GM03348 (cell line): Measurements from ENCODE around the gene TTC6.

ENCODE experiments used
- DNase-seq: peaks from one replicate; pipeline ENCODE4 v3.0.0; 2012; ENCODE audit warnings: low spot score

The TTC6 gene

DNA sequence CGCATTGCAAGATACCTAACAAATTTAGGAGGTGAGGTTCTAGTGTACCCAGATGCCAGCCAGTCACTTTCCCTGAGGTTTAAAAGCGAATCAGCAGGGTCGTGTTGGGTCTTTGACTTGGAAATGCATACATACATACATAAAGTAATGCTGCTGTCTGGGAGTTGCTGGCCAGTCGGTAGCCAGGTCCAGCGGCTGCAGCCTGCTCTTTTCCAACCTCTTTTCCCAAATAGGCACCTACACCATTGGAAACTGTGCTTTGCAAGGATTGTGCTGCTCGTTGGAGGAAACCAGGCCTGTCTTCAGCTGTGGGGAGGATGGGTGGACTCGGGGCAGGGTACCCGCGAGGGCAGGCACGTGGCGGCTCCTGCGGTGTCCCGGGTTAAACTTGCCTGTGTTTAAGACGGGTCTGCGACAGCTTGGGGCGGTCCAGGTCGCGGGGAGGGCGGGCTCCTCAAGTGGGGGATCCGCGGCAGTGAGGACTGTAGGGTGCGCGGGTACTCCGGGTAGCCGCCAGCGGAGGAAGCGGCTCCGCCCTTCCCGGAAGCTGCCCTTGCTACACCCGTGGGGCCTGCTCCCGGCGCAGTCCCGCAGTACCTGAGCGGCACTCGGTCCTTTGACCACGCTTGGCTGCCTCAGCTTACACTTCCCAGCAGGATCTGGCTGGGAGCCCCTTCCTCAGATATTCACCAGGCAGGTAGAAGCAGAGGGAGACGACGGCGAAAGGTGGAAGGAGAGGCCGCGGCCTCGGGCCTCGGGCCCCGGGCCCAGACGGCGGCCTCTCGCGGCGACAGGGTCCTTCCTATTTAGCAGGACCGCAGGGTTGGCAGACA is 2.7 kb downstream of the TTC6 start:
- DNase-seq = no peak

DNA sequence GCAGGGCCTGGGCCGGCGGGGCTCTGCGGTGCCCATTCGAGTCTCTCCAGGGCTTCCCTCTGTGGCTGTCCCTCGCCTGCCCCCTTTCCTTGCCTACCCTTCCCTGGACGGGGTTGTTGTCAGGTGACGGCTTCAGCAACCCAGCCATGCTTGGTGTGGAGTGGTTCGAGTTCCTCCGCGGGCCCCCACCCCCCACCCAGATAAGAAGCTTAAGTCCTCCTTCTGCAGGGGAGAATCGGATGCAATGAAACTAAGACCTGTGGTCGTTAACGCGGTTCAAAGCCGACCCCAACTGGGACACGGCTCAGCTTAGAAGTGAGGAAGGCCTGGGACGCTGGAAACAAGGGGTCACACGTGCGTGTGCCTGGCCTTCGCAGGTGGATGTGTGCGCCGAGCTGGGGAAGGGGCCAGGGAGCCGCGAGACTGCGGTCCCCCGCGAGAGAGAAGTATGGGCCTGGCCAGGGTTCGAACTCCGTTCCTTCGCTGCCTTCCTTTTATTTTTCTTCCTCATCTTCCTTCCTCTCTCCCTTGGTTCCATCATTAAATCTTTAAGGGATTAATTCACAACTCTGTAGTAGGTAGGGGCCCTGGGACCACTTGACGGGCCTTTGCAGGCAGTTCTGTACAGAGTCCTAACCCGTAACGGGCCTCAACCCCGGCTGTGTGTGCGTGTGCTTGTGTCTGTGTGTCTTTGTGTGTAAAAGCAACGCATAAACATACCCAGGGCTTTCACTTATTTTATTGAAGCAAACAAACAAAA is 3.5 kb downstream of the TTC6 start:
- no peak for DNase-seq

DNA sequence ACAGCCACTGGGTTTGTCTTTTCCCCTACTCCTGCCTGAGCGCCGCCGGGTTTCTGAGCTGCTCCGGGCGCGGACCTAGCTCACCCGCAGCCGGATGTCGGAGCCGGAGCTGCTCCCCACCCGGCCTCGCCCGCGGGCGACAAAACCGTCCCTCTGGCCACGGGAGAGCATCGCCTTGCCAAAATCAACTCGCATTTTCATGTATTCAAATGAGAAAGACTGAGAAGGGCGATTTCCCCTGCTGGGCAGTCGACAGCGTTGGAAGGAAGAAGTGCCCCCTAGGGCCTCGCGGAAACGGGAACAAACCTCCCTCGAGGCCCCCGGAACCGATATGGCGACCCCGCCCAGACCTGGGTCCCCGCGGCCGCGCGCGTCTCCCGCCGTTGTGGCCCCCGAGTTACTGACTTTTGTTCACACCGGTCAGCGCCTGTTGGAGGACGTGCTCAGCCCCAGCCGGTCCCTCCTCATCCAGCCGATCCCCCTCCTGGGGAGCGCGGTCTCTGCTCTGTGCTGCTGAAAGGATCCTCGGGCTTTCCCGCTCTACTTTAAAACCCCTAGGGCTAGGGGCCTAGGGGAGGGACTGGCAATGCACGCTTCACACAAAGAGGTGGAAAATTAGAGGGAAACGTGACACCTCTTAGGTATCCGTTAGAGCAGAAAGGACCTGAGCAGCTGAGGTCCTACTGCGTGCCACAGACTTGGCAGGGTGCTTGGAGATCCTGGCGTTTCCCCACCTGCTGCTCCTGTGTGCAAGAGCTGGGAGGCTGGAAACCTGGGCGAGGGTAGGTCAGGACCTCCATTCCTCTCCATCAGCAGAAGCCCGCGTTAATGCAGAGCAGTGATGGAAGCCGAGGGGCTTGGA is 4.3 kb downstream of the TTC6 start:
- DNase-seq = no peak

DNA sequence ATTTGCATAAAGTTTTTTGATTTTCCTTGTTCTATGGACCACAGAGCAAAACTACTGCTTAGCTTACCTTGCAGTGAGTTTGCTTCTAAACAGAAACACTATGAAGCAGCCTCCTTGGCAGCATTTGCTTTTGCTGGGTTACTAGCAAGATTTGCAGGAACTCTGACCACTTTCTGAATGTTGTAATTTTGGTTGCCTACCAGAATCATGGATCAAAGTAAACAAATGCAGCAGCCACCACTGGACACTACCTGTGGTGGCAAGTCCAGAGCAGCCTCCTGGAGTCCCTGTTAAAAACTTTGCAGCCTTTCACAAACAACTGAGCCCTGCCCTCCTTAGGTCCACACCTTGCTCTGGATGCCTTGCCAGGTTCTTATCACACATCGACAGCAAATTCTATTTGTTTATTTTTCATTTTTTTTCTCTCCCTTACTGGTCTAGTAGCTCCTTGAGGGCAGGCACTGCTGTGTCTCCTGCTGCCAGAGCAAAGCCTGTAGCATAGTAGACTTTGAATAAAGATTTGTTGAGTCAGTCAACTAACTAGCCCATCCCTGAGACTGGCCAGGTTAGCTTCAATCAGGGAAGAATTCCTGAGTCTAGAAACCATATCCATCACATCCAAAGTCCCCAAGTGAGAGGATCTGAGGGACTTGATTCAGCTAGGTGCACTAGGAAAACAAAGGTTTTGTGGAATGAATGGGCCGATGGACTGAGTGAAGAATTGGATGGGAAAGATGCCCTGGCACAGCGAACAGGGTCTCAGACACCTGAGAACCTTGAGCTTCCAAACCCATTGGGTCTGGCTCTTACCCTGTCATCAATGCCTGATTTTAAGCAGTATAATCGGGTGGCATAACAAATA is 5.7 kb downstream of the TTC6 start:
- no peak for DNase-seq

GRCh38 chr14:37601865-37602264 is 6.4 kb downstream of the TTC6 start:
- DNase-seq = no peak

DNA sequence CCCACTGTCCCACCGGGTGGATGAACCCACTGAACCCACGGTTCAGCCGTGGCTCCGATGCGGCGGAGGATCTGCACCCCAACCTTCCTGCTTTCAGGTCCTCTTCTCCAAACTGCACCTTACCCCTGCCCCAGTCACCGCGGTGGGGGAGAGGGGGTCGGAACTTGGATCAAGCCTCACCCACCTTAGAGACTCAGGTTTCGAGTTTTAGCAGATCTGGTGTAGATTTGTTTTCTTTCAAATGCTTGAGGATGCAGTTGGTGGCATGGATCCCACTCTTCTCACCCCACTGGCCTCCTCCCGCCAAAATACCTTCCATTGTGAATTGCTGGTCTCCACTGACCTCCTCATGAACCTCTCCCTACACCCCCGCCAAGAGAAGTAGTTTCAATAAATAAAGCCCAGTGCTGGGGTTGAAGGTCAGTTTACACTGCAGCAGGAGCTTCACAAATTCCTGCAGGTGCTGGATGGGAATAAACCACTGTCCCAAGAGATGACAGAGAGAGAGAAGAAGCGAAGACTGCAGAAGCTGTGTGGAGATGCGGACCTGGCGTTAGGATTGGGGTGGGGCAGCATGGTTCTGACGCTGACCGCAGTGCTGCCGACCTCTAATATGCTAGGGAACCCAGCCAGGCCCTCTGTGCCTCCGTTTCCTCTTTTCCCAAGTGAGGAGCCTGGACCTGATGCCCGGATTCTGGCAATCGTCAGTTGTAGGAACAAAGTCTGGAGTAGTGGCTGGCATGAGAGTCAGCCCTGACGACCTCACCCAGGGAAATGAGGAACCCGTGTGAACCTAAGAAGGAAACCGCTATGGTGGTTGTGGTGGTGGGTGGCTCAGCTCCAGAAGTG is 7.4 kb downstream of the TTC6 start:
- DNase-seq = no peak

DNA sequence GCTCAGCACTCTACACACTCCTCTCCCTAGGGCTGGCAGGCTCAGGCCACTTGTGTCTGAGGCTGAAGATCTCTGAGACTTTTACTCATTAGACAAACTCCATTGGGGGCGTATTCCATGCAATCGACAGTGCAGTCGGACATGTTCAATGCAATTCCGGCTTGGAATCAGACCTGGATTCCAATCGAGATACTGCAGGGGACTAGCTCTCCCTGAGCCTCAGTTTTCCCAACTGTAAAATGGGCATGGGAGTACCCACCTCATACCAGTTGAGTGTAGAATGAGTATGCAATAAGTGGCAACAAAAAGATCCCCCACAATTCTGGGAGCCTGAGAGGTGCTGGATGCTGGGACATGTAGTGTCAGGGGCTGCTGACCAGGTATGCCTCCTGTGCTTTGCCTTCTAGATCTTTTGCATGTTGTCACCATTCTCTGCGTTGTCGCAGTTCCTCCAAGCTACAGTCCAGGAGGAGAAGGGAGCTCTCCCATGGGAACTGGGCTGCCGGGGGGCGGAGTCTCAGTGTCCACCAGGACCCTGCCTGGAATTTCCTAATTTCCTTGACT is 8.3 kb downstream of the TTC6 start:
- no peak for DNase-seq

- no peak for DNase-seq
Observed at GRCh38 chr14:37606678-37607077, 11.2 kb downstream of the TTC6 start.

- no peak for DNase-seq
Observed at GRCh38 chr14:37608649-37609048, 13.2 kb downstream of the TTC6 start.

DNA sequence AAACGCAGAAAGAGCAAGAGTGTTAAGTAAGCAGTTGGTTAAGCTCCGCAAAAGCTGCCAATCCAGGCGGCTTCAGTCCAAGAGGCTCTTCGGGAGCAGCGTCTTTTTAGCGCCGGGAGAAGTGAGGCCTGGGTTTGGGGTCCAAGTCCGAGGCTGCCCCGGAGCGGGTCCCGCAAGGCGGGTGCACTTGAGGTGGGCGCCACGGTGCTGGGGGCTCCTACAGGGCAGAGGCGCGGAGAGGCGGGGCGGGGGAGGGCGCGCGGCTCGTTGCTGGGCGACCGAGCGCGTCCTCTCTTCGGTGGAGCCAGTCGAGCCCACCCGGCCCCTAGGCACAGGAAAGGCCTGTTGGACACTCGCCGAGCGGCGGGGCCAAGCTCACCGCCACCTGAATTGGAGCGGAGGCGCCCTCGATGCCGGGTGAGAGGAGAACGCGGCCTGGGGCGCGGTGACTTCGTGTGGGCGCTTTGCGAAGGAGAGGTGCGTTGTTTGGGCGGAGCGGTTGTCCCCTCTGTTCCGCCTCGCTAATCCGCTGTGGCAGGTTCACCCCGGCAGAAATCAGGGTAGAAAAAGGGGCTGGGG is 15.6 kb downstream of the TTC6 start:
- no peak for DNase-seq

DNA sequence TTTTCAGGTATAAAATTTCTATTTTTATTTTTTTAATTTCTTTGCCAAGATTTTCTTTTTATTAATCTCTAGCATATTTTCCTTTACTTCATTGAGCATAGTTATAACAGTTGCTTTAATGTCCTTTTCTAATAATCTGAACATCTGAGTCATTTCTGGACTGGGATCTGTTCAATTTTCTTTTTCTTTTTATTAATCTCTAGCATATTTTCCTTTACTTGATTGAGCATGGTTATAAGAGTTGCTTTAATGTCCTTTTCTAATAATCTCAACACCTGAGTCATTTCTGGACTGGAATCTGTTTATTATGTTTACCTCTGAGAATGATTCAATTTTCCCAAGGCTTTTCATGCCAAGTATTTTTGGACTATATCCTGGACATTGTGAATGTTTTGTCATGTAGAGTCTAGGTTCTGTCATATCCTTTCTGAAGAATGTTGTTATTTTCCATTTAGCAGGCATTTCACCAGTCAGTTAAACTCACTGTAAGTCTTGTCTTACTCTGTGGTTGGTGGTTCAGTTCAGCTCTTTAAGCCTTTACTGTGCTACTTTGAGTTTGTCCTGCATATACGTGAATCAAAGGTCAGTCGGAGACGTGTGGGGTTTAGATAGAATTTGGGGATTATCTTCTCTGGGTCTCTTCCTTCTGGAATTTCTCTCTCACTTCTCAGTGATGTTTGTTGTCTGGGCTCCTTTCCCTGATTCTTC is 20.3 kb downstream of the TTC6 start:
- no peak for DNase-seq

- DNase-seq = no peak
Observed at GRCh38 chr14:37616853-37617252, 21.4 kb downstream of the TTC6 start.

DNA sequence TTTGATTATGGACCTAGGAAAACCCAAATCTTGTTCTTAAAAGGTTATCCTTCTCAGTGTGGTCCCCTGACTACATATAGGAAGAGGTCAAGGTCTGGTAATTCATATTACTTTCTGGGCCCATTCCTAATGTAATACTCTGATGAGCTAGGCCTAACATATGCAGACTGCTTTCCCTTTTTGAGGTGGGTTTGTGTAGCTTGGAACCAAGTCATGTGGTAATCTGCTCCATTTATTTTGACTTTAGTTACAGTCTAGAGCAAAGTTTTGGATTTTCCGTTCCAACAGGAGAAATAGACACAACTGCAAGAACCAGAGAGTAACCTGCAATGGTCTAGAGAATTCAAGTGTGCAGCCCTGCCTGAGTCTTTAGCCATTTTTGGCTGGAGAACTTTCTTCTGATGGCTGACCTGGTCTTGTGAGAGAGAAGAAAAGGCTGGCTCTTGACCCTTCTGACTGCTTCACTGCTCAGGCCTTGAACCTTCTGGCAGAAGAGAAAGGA is 22.5 kb downstream of the TTC6 start:
- DNase-seq = no peak

GRCh38 chr14:37618498-37619028 is 23.1 kb downstream of the TTC6 start:
- no peak for DNase-seq

- no peak for DNase-seq
Observed at GRCh38 chr14:37620856-37621255, 25.4 kb downstream of the TTC6 start.

- DNase-seq = peak; percentile 58
Observed at GRCh38 chr14:37622231-37622923, 26.9 kb downstream of the TTC6 start.

GRCh38 chr14:37623426-37623951 is 28.1 kb downstream of the TTC6 start:
- peak; percentile 45 for DNase-seq

- DNase-seq = no peak
Observed at GRCh38 chr14:37623971-37624370, 28.5 kb downstream of the TTC6 start.
